ENCODE measurements around the gene RAB4B. TPM values are rescaled to one million over a fixed set of nuclear protein-coding genes. Genes with fewer than 3 reads are reported as not detected.
A peak's percentile ranks its signal among the peaks of the same experiment; 100 is the strongest.

The RAB4B gene
- total and polyA plus RNA-seq, 9 donors = 6.5 to 32.9 (median 18.9) TPM

- no peak for TF ChIP-seq POLR2A (IDR thresholded peaks at IDR 0.05)
- TF ChIP-seq EP300 (IDR thresholded peaks at IDR 0.05) = no peak
- no peak for TF ChIP-seq CTCF (IDR thresholded peaks at IDR 0.05)
- intact Hi-C loops (cut with DNase I) = no loop called here
- Histone ChIP-seq H3K27ac (no peak overlapping the region), H3K27me3 (no peaks in the 10 kb centered on the region), H3K9me3 (no peaks in the 10 kb centered on the region), H3K36me3 (no peaks in the 10 kb centered on the region), H3K4me1 (ENCODE audit: insufficient read depth) (peaks cover 8% of the 10 kb centered on the region), H3K4me3 (no peak overlapping the region)
- 68 to 76% (median 72%) methylated on average over 17 of the region's 17 CpGs for WGBS, 3 donors
- no peak for DNase-seq
Observed at GRCh38 chr19:40744554-40745401, 33.3 kb upstream of the RAB4B start.

DNA sequence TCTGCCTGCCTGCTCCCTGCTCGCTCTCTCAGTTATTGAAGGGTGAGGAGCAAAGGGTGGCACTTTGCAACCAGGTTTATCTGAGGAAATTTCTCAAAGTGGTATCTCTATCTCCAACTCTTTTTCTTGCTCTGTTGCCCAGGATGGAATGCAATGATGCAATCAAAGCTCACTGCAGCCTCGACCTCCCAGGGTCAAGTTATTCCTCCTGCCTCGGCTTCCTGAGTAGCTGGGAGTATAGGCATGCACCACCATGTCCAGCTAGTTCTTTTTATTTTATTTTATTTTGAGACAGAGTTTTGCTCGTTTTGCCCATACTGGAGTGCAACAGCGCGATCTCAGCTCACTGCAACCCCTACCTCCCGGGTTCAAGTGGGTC, 32.7 kb upstream of the RAB4B start:
- no peaks in the 10 kb centered on the region for H3K36me3 ChIP-seq
- intact Hi-C loops (cut with DNase I) = no loop called here
- TF ChIP-seq POLR2A (IDR thresholded peaks at IDR 0.05) (no peak), CTCF (IDR thresholded peaks at IDR 0.05) (no peak), EP300 (IDR thresholded peaks at IDR 0.05) (no peak)
- H3K9me3 ChIP-seq = no peaks in the 10 kb centered on the region
- no peak for DNase-seq
- H3K27ac ChIP-seq = no peak overlapping the region
- WGBS, 3 donors = 55 to 59% (median 58%) methylated on average over 7 of the region's 7 CpGs
- no peaks in the 10 kb centered on the region for H3K27me3 ChIP-seq
- no peak overlapping the region for H3K4me3 ChIP-seq
- peaks cover 6% of the 10 kb centered on the region for H3K4me1 ChIP-seq (ENCODE audit: insufficient read depth)

GRCh38 chr19:40747536-40747935, 30.5 kb upstream of the RAB4B start:
- no peak for DNase-seq
- no peak for TF ChIP-seq CTCF (IDR thresholded peaks at IDR 0.05)
- Histone ChIP-seq H3K9me3 (no peaks in the 10 kb centered on the region), H3K4me3 (no peak overlapping the region), H3K27ac (no peak overlapping the region), H3K27me3 (no peaks in the 10 kb centered on the region), H3K36me3 (no peaks in the 10 kb centered on the region), H3K4me1 (ENCODE audit: insufficient read depth) (peaks cover 7% of the 10 kb centered on the region)
- intact Hi-C loops (cut with DNase I) = no loop called here
- 96 to 97% (median 97%) methylated on average over 7 of the region's 7 CpGs for WGBS, 3 donors

GRCh38 chr19:40750058-40750873, 27.8 kb upstream of the RAB4B start, which contains the start of gene ACTMAP:
TSS of gene ACTMAP (minus strand) at chr19:40750477. CDS start at chr19:40749803, 674 bp downstream.
- peak within 1 kb of the TSS; percentile 55 for H3K4me3 ChIP-seq
- H3K4me1 ChIP-seq (ENCODE audit: insufficient read depth) = peaks cover 18% of the 10 kb centered on the region
- H3K27me3 ChIP-seq = no peaks in the 10 kb centered on the region
- H3K27ac ChIP-seq = peak within 1 kb of the TSS; percentile 39 to 86
- H3K9me3 ChIP-seq = no peaks in the 10 kb centered on the region
- TF ChIP-seq CTCF (IDR thresholded peaks at IDR 0.05) (no peak), EP300 (IDR thresholded peaks at IDR 0.05) (peak; percentile 90), POLR2A (IDR thresholded peaks at IDR 0.05) (peak; percentile 84)
- peak; percentile 99 to 100 (median 100) for DNase-seq
- 0 to 1% (median 0%) methylated on average over 43 of the region's 43 CpGs for WGBS, 3 donors
- no peaks in the 10 kb centered on the region for H3K36me3 ChIP-seq
- intact Hi-C loops (cut with DNase I) = loop anchor here in 2 of 4 donors (2.0 to 5.0 kb wide), 2 partner anchors 49 to 52 kb away; partner anchors contain the start of gene EGLN2 (in 1 of the 2)
